Stomach (tissue), 4 donors: ENCODE data around the gene ZNF185.

Experiments
- CTCF ChIP-seq, 7 experiments: fragments of 450-650 bp in 4 of 7; fragments of 200-600 bp in 3 of 7; sonication (generic) in 3 of 7; IDR thresholded peaks; one replicate each; pipeline ENCODE4 v1.5.1; 2016 to 2019; ENCODE audit warnings: antibody characterized with exemption in 7 of 7, control low read depth in 2 of 7, mild to moderate bottlenecking in 1 of 7
- EP300 ChIP-seq: sonication (generic); formaldehyde crosslinking; IDR thresholded peaks from one replicate; pipeline ENCODE4 v1.6.1; 2017; ENCODE audit warnings: antibody characterized with exemption
- POLR2A ChIP-seq, 4 donors: fragments of 450-650 bp; IDR thresholded peaks; one replicate each; pipeline ENCODE4 v1.6.1; 2016; ENCODE audit warnings: antibody characterized with exemption in 4 of 4, control low read depth in 2 of 4, mild to moderate bottlenecking in 1 of 4, moderate library complexity in 1 of 4
- POLR2AphosphoS5 ChIP-seq, 3 donors: sonication (generic); formaldehyde crosslinking; IDR thresholded peaks; one replicate each; pipeline ENCODE4 v1.6.1; 2016; ENCODE audit warnings: antibody characterized with exemption in 3 of 3

- TF ChIP-seq CTCF (IDR thresholded peaks at IDR 0.05) (no peak), POLR2A (IDR thresholded peaks at IDR 0.05) (no peak), POLR2AphosphoS5 (IDR thresholded peaks at IDR 0.05) (no peak), EP300 (no peak)
Observed at GRCh38 chrX:152942077-152942442, 44.2 kb downstream of the ZNF185 start.
